Glomerular visceral epithelial cell (primary cell): Measurements from ENCODE around the gene DDR1.
A peak's percentile ranks its signal among the peaks of the same experiment; 100 is the strongest.
"Not testable (repeated sequence)": the region's sequence is repeated elsewhere in the genome, so short reads cannot be mapped to it uniquely, and the experiment has no call there.

ENCODE experiments used
- DNase-seq: peaks from one replicate; pipeline ENCODE4 v3.0.0-alpha.2; 2016; ENCODE audit errors: extremely low spot score

The DDR1 gene

DNA sequence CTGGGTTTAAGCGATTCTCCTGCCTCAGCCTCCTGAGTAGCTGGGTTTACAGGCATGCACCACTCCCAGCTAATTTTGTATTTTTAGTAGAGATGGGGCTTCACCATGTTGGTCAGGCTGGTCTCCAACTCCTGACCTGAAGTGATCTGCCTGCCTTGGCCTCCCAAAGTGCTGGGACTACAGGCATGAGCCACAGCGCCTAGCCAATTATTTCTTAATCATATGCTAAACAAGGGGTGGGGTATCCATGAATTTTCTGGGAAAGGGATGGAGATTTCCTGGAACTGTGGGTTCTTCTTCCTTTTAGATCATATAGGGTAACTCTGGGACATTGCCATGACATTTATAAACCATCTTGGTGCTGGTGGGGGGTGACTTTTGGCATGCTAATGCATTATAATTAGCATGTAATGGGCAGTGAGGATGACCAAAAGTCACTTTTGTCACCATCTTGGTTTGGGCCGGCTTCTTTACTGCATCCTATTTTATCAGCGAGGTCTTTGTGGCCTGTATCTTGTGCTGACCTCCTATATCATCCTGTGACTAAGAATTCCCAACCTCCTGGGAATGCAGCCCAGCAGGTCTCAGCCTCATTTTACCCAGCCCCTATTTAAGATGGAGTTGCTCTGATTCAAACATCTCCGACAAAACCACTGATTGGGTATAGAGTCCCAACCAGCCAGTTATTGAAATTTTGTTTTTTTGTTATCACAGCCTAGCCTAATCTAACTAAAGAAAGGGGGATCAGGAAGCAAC, 29.9 kb upstream of the DDR1 start:
- DNase-seq = no peak

- no peak for DNase-seq
These were observed 28.8 kb upstream of the DDR1 start for GRCh38 chr6:30855429-30856075.

DNA sequence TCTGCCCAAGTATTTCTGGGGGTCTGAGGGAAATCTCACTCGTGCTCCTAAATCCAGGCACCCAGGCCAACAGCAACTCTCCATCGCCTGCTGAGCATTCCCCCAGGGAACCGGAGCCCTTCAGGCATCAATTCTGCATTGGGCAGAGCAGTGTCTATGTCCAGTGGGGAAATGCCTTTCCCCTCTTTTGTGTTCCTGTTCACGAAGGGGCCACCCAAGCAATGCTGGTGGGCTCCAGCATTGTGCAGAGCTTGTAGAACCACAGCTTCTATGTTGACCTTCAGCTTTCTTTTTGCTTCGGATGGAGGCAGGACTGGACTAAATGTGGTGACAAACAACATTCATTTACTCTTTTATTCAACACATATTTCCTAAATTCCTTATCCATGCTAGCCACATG, 27.2 kb upstream of the DDR1 start:
- no peak for DNase-seq

DNA sequence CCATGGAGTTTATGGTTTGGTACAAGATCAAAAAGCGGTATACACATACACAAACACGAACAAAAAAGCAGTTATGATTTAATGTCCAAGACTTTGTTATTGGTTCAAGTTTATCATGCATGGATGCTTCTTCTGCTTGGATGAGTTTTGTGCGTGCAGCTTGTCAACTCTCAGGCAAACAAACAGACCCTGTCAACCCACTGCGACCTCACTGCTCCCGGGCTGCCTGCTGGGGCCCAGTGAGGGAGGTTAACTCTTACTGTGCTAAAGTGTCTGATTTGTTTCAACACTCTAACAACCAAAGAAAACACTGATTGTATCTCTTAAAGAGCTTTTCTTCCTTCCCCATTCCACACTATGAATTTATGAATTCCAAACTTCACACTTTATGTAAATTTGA, 26.8 kb upstream of the DDR1 start:
- DNase-seq = no peak

DNA sequence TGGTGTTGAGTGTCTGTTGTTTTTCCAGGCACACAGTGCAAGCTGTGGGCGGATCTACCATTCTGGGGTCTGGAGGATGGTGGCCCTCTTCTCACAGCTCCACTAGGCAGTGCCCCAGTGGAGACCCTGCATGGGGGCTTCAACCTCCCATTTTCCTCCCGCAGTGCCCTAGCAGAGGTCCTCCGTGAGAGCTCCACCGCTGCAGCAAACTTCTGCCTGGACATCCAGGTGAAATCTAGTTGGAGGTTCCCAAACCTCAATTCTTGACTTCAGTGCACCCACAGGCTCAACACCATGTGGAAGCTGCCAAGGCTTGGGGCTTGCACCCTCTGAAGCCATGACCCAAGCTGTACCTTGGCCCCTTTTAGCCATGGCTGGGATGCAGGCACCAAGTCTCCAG, 24.6 kb upstream of the DDR1 start:
- DNase-seq = not testable (repeated sequence)

DNA sequence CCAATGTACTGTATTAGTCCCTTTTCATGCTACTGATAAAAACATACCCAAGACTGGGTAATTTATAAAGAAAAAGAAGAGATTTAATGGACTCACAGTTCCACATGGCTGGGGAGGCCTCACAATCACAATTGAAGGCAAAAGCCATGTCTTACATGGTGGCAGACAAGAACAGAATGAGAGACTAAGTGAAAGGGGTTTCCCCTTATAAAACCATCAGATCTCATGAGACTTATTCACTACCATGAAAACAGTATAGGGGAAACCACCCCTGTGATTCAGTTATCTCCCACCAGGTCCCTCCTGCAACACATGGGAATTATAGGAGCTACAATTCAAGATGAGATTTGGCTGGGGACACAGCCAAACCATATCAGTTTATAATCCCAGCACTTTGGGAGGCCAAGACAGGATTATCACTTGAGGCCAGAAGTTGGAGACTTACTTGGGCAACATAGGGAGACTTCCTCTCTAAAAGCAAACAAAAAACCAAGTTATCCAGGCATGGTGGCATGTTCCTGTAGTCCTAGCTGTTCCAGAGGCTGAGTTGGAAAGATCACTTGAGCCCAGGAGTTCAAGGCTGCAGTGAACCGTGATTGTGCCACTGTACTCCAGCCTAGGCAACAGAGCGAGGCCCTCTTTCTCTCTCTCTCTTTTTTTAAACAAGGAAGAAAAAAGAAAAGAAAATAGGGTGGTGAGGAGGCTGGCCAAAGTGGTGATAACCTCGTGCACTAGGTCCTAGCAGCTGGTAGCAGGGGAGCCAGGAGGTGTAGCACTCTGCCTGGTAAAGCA, 22.9 kb upstream of the DDR1 start:
- DNase-seq = no peak

- no peak for DNase-seq
These were observed 22.0 kb upstream of the DDR1 start for GRCh38 chr6:30862156-30862875.

DNA sequence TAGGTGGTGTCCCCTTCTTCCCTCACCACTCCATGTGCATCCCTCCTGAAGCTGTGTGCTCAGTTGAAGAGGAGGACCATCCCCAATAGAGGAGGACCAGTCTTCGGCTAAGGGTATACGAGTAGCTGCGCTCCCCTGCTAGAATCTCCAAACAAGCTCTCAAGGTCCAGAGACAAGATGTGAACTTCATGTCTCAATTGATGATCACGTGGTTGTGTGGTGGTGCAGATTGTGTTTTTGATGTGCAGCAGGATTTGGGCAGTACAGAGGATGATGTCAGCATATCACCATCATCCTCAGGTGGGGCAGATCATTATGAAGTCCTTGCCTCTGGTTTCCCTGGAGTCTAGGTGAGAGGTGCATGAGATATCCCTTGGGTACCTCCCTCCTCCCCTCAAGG, 20.0 kb upstream of the DDR1 start:
- no peak for DNase-seq

DNA sequence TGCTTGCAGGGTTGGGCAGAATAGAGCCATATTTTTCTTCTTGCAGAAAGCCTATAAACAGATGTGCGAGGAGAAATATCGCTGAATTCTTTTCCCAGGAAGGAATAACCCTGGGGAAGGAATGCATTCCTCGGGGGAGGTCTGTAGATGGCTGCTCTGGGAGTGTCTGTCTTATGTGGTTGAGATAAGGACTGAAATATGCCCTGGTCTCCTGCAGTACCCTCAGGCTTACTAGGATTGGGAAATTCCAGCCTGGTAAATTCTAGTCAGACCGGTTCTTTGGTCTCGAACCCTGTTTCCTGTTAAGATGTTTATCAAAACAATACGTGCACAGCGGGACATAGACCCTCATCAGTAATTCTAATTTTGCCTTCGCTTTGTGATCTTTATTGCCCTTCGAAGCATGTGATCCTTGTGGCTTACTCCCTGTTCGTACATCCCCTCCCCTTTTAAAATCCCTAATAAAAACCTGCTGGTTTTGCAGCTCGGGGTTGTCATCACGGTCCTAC, 15.0 kb upstream of the DDR1 start:
- not testable (repeated sequence) for DNase-seq

DNA sequence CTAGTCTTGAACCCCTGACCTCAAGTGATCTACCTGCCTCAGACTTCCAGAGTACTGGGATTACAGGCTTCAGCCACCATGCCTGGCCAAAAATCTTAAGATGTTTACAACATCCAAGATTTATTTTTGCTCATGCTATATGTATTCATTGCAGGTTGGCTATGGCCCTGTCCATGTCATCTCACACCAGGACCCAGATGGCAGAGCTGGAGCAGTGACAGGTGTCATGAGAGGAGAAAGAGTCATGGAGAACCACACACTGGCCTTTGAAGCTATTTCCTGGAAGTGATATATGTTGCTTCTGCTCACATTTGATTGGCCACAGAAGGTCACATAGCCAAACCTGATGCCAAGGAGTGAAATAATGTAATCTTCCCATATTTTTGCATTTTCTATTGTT, 13.8 kb upstream of the DDR1 start:
- no peak for DNase-seq

- DNase-seq = no peak
These were observed 12.6 kb upstream of the DDR1 start for GRCh38 chr6:30871592-30872183.

DNA sequence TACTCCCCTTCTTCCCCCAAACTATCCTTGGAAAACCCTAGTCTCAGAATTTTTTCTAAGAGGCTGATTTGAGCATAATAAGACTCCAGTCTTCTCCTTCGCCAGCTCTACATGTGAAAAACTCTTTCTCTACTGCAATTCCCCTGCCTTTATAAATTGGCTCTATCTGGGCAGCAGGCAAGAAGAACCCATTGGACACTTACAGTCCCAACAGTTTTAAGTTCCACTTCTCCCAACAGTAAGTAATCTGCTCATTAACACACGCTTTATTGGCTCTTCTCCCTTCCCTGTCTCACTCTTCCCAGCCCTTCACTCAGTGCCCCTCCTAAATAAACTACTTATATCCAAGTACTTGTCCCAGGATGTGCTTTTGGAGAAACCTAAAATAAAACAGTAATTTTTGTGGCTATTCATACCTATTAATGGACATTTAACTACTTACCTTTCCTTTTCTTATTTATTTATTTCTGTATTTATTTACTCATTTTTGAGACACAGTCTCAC, 11.1 kb upstream of the DDR1 start:
- no peak for DNase-seq

GRCh38 chr6:30873795-30874194, 10.5 kb upstream of the DDR1 start:
- DNase-seq = not testable (repeated sequence)

DNA sequence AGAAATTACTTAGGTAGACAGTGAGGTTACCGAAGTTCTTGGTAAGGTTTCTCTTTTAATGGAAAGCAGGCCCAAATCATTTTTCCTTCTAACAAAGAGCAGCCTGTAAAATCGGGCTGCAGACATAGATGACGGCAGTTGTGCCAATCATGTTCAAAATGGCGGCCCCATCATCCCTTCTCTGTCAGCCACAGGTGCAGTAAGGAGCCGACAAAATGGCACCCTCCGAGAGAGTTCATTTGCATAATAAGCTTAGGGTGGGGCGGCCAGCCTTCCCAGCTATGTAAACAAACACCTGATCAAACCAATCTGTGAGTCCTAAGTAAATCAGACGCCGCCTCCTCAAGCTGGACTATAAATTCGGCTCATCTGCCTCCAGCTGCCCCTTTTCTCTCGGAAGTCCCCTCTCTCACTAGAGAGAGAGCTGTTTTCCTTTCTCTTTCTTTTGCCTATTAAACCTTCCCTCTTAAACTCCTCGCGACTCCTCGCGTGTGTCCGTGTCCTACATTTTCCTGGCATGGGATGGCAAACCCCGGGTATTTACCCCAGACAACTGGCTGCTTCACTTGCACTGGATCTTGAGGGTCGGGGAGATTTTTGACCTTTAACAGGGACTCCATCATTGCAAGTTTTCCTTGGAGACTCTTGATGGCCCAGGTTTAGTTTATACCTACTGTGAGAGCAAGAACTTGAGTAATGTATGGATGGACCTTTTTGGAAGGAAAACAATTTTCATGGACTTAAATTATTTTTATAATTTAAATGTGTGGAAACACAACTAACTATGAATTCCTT, 8.9 kb upstream of the DDR1 start:
- DNase-seq = no peak

DNA sequence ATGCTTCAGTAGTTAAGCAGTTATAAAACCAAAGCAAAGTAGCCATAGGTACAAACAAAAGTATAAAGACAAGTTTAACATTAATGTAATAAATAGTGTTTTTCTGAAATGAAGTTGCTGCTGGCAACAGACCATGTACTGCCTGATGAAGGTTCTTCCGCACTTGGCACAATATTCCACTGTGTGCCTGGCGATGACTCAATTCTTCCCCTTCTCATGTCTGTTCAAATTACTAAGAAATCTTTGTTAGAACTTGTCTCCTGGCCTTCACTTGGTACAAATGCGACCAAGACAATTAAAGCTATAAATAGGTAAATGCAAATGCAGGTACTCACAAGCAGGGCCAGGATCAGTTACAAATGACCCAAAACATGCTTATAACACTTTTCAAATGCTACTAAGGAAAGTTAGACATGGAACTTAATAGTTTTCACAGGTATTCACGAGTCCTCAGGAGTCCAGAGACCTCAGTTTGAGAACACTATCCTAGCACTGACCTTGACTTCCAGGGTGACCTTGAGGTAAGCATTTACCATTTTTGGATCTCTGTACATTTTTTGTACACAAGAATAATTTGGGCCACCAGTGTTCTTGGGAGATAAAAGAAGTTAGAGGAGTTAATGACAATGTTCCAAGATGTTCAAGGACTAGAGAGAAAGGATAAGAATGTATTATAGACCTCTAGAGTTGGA, 8.1 kb upstream of the DDR1 start:
- DNase-seq = no peak

DNA sequence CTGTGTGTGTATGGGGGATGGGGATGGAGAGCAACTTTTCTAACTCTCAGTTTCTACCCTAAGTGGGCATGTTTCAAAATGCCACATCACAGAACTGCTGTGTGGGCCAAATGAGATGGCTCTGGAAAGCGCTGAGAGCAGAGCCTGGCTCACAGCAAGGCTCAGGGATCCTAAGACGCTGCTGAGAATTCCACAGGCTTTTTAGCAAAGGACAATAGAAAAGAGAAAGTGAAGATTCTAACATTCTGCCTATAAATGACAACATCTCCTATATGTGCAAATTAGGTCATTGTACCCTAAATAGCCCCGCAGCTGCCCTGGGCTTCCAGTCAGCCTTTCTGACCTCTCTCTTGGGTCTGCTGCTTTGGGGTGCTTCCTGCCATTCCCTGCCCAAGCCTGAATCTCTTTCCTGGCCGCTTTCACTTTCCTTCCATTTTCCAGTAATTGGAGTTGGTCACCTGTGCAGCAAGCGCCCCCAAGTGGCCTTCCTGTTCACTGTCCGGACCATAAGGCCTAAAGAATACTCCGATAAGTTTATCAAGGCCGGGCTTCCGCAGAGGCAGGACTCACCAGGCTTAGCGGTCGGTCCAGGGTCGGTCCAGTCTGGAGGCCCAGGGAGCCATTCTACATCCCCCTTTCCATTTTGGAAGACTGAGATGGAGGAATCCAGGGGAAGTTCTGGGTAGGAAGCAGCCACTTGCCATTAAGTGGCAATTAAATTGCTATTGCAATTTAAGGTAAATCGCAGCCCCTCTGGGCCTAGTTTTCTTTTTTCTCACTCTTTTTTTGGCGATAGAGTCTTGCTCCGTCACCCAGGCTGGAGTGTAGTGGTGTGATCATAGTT, 6.7 kb upstream of the DDR1 start:
- peak; percentile 90 for DNase-seq

- DNase-seq = no peak
These were observed 4.5 kb upstream of the DDR1 start for GRCh38 chr6:30879684-30880427.

DNA sequence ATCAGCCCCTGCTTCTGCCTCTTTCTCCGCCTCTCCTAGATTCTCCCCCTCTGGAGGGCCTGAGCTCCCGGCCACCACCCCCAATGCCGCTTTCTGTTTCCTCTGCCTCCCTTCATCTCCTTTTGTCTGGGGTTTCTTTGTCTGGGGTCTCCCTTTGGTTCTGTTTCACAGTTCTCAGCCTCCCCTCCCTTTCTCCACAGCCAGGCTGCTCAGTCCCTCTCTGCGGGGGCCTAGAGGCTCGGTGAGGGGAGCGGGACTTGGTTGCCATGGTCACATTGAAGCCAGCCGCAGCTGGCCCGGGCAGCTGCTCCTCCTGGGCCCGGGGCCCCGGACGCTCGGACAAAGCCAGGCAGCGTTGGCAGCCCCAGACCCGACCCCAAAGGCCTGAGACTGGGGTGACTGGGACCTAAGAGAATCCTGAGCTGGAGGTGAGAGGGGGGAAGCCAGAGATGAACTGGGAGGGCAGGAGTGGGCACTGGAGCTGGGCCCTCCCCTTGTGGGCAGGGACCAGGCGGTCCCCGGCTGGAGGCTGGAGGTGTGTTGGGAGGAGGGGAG, 3.5 kb upstream of the DDR1 start:
- DNase-seq = no peak
